Esophagus muscularis mucosa (tissue), 4 donors: ENCODE measurements around the gene PLEKHA5. TPM values are rescaled to one million over a fixed set of nuclear protein-coding genes. Genes with fewer than 3 reads are reported as not detected.

Source experiments
- DNase-seq: peaks from one replicate; pipeline ENCODE4 v3.0.0-alpha.2; 2017; ENCODE audit errors: extremely low spot score
- H3K27ac ChIP-seq, 4 donors: fragments of 200-600 bp; sonication (generic); replicated peaks in 1 of 4; 1 replicate in 3 of 4; 2 replicates in 1 of 4; pipeline ENCODE4 v1.5.1; 2016 to 2019; ENCODE audit warnings: mild to moderate bottlenecking in 1 of 4
- H3K27me3 ChIP-seq, 4 donors: fragments of 200-600 bp; sonication (generic); one replicate each; pipeline versions ENCODE4 v1.5.1 to v1.6.0; 2016 to 2019
- H3K36me3 ChIP-seq, 4 donors: fragments of 200-600 bp; sonication (generic); one replicate each; pipeline ENCODE4 v1.5.1; 2016 to 2019
- H3K4me1 ChIP-seq, 4 donors: fragments of 200-600 bp; sonication (generic); one replicate each; pipeline ENCODE4 v1.5.1; 2016 to 2019
- H3K4me3 ChIP-seq, 4 donors: fragments of 200-600 bp; sonication (generic); 1 replicate in 2 of 4; 2 replicates in 2 of 4; pipeline ENCODE4 v1.5.1; 2016 to 2019; ENCODE audit warnings: mild to moderate bottlenecking in 4 of 4, moderate library complexity in 1 of 4
- H3K9me3 ChIP-seq, 4 donors: fragments of 200-600 bp; sonication (generic); 1 replicate in 3 of 4; 2 replicates in 1 of 4; pipeline ENCODE4 v1.5.1; 2016 to 2019
- CTCF ChIP-seq, 3 experiments: fragments of 200-600 bp in 2 of 3; fragments of 450-650 bp in 1 of 3; sonication (generic) in 2 of 3; IDR thresholded peaks; one replicate each; pipeline ENCODE4 v1.5.1; 2017 to 2019; ENCODE audit warnings: antibody characterized with exemption in 3 of 3, mild to moderate bottlenecking in 2 of 3, moderate library complexity in 1 of 3
- EP300 ChIP-seq: sonication (generic); formaldehyde crosslinking; IDR thresholded peaks from one replicate; pipeline ENCODE4 v1.6.1; 2017; ENCODE audit warnings: antibody characterized with exemption
- POLR2A ChIP-seq: fragments of 450-650 bp; IDR thresholded peaks from one replicate; pipeline ENCODE4 v1.6.1; 2017; ENCODE audit warnings: antibody characterized with exemption, moderate library complexity, mild to moderate bottlenecking, low read depth
- POLR2AphosphoS5 ChIP-seq, 2 donors: sonication (generic); formaldehyde crosslinking; IDR thresholded peaks; one replicate each; pipeline ENCODE4 v1.6.1; 2017; ENCODE audit warnings: antibody characterized with exemption in 2 of 2
- WGBS: methylation state at CpG from one replicate; pipeline ENCODE4 v1.1.5; 2018; 5-methylcytosine and 5-hydroxymethylcytosine counted together
- intact Hi-C: fragments of 100-400 bp; cut with DNase I; formaldehyde crosslinking; loops from one replicate; pipeline ENCODE4 v1.15.1; 2023
- total RNA-seq, 4 donors: library from RNA; depleted of rRNA; stranded (reverse); fragments of >200 nt; gene quantifications; one replicate each; pipeline versions ENCODE4 v1.1.0 to v1.2.1, GENCODE V29; 2016

Gene PLEKHA5
- total RNA-seq, 4 donors from 2014 or later: 50.7 to 88.5 (median 58.6) TPM

GRCh38 chr12:19284658-19285057 is 155.1 kb downstream of the PLEKHA5 start:
- DNase-seq: no peak
- no peak overlapping the region for H3K27ac ChIP-seq
- TF ChIP-seq EP300 (no peak), POLR2AphosphoS5 (IDR thresholded peaks at IDR 0.05) (no peak), CTCF (IDR thresholded peaks at IDR 0.05) (no peak), POLR2A (no peak)
- peaks cover 0 to 16% (median 15%) of the 10 kb centered on the region in 4 donors for H3K4me1 ChIP-seq
- H3K4me3 ChIP-seq: no peak overlapping the region
- peaks cover 0 to 57% (median 26%) of the 10 kb centered on the region in 4 donors for H3K36me3 ChIP-seq
- no peaks in the 10 kb centered on the region for H3K27me3 ChIP-seq
- WGBS: 90% methylated on average over 2 of the region's 2 CpGs
- intact Hi-C loops: loop anchor here (10.0 kb wide), 1 partner anchor 90 kb away; no protein-coding TSS in a partner anchor
- no peaks in the 10 kb centered on the region for H3K9me3 ChIP-seq

GRCh38 chr12:19285793-19286448 is 156.4 kb downstream of the PLEKHA5 start:
- Histone ChIP-seq H3K27ac (no peak overlapping the region), H3K4me1 (peaks cover 0 to 22% (median 16%) of the 10 kb centered on the region in 4 donors), H3K27me3 (no peaks in the 10 kb centered on the region), H3K36me3 (peaks cover 3 to 51% (median 29%) of the 10 kb centered on the region in 4 donors), H3K4me3 (no peak overlapping the region), H3K9me3 (no peaks in the 10 kb centered on the region)
- 77% methylated on average over 6 of the region's 6 CpGs for WGBS
- TF ChIP-seq CTCF (IDR thresholded peaks at IDR 0.05): no peak
- no peak for TF ChIP-seq POLR2A
- no peak for TF ChIP-seq POLR2AphosphoS5 (IDR thresholded peaks at IDR 0.05)
- TF ChIP-seq EP300: no peak
- no peak for DNase-seq
- intact Hi-C loops: loop anchor here (10.0 kb wide), 1 partner anchor 91 kb away; no protein-coding TSS in a partner anchor

- no peaks in the 10 kb centered on the region for H3K27me3 ChIP-seq
- 67% methylated on average over 1 of the region's 1 CpG for whole genome bisulfite sequencing
- H3K36me3 ChIP-seq: peaks cover 4 to 49% (median 26%) of the 10 kb centered on the region in 4 donors
- H3K27ac ChIP-seq: no peak overlapping the region
- no peak for DNase-seq
- no peak overlapping the region for H3K4me3 ChIP-seq
- peaks cover 0 to 22% (median 16%) of the 10 kb centered on the region in 4 donors for H3K4me1 ChIP-seq
- intact Hi-C loops: loop anchor here (10.0 kb wide), 1 partner anchor 93 kb away; no protein-coding TSS in a partner anchor
- TF ChIP-seq CTCF (IDR thresholded peaks at IDR 0.05): no peak
- no peak for TF ChIP-seq POLR2A
- no peak for TF ChIP-seq POLR2AphosphoS5 (IDR thresholded peaks at IDR 0.05)
- no peak for TF ChIP-seq EP300
- H3K9me3 ChIP-seq: no peaks in the 10 kb centered on the region
These were observed 157.8 kb downstream of the PLEKHA5 start for GRCh38 chr12:19287302-19287701.

- no peak overlapping the region for H3K4me3 ChIP-seq
- no peaks in the 10 kb centered on the region for H3K9me3 ChIP-seq
- no peak overlapping the region for H3K27ac ChIP-seq
- peaks cover 0 to 22% (median 16%) of the 10 kb centered on the region in 4 donors for H3K4me1 ChIP-seq
- H3K27me3 ChIP-seq: no peaks in the 10 kb centered on the region
- peaks cover 4 to 47% (median 26%) of the 10 kb centered on the region in 4 donors for H3K36me3 ChIP-seq
- DNase-seq: no peak
- intact Hi-C loops: loop anchor here (10.0 kb wide), 1 partner anchor 93 kb away; no protein-coding TSS in a partner anchor
- WGBS: 90% methylated on average over 4 of the region's 4 CpGs
- TF ChIP-seq POLR2AphosphoS5 (IDR thresholded peaks at IDR 0.05): no peak
- TF ChIP-seq EP300: no peak
- no peak for TF ChIP-seq CTCF (IDR thresholded peaks at IDR 0.05)
- TF ChIP-seq POLR2A: no peak
These were observed 158.6 kb downstream of the PLEKHA5 start for GRCh38 chr12:19288161-19288560.
